SHP77 treated with DMSO at 0.1 percent for 48 hours (cell line): ENCODE data around the gene EXOC4.
"Not testable (repeated sequence)": the region's sequence is repeated elsewhere in the genome, so short reads cannot be mapped to it uniquely, and the experiment has no call there.

Experiments
- DNase-seq: peaks from one replicate; lab custom pipeline; 2025; lab: John Stamatoyannopoulos, UW

EXOC4 gene

DNA sequence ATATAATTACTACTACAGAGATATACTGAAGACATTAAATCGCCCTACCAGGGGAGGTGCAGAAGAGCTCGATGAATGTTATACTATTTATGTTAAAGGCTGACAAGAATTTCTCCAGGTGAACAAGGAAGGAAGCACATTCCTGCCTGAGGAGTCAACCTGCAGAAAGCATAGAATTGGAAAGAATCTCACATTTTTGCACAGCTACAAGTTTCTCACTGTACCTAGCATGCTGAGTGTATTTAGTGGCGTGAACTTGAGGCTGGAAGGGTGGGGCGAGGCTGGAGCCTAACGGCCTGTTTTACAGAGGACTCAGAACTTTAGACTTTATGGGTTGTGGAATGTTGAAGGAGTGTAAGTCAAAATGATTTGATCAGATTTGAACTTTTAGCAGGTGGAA lies 500.6 kb downstream of the EXOC4 start:
- no peak for DNase-seq

DNA sequence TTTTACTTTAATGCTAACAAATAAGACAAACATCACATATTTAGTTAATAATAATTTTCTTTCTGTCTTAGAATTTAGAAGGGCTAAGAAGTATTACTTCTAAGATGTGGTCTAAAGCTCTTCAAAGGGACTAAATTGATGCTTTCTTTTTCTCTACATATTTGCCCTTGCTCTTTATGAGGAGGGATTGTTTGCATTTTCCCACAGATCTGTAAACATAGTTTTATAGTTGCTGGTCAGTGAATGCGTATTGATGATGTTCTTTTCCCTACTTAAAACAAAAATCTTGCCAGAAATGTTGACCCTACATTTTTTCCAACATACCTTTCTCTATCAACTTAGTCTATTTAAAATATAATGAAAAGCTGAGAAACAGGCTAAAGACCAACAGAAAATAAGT lies 501.8 kb downstream of the EXOC4 start:
- no peak for DNase-seq

- no peak for DNase-seq
Observed at GRCh38 chr7:133755901-133756300, 503.0 kb downstream of the EXOC4 start.

DNA sequence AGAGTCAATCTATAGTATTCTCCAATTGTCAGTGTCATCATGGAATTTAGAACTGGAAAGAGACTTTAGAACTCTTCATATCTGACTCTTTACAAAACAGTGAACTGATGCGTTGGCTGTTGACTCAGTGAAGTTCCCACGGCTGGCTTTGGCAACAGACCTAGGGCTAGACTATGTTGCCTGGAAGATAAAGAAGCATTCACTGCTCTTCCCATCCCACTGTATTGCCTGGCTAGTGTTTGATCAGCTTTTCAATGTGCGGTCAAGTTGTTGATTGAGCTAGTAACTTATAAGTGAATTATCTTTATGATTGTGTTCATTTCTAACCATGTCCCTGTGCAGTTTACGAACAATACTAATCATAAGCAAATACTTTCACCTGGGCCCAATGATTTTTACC lies 508.6 kb downstream of the EXOC4 start:
- DNase-seq: no peak

GRCh38 chr7:133763076-133763640 lies 510.3 kb downstream of the EXOC4 start:
- no peak for DNase-seq

- no peak for DNase-seq
Observed at GRCh38 chr7:133769668-133770067, 516.8 kb downstream of the EXOC4 start.

GRCh38 chr7:133770863-133771492 lies 518.1 kb downstream of the EXOC4 start:
- no peak for DNase-seq

DNA sequence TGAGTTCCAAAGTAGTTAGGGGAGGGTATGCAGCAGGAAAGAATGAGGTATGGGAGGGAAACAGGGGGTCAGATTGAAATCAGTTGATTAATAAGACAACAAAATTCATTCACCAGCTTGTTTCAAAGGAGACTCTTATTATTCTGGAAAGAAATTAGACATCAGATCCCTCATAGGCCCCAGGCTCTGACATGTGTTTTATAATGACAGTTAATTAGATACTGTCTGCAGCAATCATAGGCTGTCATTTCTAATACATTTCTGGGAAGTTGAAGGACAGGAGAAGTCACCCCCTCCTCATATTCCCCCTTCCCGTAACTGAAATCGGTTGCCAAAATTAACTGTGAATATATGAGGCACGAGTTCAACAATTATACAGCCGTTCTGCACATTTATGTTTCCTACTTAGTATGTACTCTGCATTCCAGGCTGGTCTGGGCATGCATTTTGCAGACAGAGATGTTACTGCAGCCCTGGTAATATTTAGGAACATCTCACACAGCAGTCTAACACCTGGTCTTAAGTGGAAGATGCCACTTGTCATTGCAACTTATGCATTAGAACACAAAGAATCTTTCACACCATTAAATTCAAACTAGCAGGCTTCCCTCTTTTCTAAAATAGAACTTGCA lies 519.0 kb downstream of the EXOC4 start:
- no peak for DNase-seq

- DNase-seq: no peak
Observed at GRCh38 chr7:133773601-133774000, 520.7 kb downstream of the EXOC4 start.

DNA sequence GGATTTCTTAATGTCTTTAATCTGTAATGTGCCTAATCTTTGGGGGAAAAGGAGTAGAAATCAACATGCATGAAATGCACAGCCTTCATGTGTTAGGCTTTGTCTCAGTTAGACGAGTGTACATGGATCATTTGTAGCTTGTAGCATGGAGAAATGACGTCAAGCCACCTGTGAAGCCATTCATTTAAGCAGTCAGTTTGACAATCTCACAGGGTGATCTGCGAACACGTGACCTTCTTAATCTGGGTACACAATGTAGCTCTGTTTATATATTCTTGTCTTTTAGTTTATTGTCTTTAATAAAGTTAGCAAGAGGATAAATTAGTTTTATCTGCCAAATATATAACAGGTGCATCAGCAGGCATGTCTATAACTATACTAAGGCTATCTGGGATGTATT lies 522.3 kb downstream of the EXOC4 start:
- no peak for DNase-seq

DNA sequence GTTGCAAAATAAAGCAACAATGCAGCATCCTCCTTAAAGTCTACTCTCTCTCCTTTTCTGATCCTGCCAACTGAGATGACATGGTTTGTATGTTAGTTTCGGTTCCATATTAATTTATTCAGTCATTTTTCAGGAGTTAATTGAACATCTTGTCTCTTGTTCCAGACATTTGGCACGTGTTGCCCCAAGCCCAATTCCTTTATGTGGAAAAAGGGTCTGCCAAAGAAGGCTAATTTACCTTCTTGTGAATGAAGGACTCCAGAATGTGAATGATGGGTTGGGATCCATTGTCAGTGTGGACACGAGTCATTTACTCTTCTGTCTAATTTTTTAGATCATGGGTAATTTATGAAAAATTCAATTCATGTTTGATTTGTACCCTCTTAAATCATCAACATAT lies 523.4 kb downstream of the EXOC4 start:
- no peak for DNase-seq

- DNase-seq: no peak
Observed at GRCh38 chr7:133777701-133778100, 524.8 kb downstream of the EXOC4 start.

DNA sequence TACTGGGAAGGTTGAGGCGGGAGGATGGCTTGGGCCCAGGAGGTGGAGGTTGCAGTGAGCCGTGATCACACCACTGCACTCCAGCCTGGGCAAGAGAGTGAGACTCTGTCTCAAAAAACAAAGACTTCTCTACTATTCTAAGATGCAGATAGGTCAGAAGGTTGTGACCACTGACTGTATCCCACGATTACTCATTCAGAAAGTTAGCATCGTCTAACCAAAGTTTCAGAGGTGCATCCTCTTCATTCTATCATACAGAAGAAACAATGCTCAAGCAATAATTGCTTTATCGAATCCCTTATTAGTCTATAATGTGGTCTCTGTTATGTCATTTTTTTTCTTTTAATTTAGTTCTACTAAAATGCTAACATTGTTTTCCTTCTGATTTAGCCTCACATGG lies 525.6 kb downstream of the EXOC4 start:
- no peak for DNase-seq

GRCh38 chr7:133779538-133779937 lies 526.7 kb downstream of the EXOC4 start:
- DNase-seq: not testable (repeated sequence)

GRCh38 chr7:133780912-133781311 lies 528.0 kb downstream of the EXOC4 start:
- DNase-seq: no peak

DNA sequence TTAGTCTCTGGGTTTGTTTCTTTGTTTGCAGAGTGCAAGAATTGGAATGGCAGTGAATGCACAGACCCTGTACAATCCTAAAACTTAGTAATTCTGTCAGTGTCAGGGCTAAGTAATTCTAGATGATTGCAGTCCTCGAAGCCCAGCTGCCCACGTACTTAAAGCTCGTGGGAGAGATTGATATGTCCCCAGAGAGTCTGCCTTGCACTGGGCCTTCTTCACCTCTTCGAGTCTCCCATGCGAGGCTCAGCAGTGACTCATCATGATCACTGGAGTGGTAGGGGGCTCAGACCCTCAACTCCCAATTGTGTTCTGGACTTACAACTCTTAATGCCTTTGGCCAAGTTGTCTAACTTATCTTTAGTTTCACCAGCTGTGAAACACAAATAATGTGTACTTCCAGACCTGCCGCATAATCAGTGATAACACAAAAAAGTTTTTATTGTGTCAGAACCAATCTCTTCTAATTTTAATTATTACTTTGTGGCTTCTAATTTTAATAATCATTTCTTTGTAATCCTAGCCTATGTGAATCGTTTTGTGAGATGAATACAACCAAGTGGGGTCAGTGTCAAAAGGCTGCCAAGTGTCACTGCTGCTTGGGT lies 528.7 kb downstream of the EXOC4 start:
- no peak for DNase-seq

DNA sequence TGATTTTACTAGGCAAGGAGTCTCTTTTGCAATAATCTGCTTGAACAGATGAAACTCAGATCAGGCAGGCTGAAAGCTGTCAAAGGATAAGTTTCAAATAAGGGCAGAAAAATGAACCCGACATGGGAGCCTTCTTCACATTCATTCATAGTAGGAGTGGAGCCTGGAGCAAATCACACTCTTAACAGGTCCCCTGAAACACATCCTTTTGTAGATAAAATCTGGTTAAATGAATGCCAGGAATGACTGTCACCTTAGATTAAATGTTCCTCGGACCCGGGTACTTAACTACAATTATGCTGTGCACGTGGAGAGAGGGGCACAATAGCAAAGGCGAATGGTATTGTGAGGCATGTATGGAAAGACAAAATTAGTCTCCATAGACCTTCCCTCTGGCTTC lies 529.6 kb downstream of the EXOC4 start:
- no peak for DNase-seq

DNA sequence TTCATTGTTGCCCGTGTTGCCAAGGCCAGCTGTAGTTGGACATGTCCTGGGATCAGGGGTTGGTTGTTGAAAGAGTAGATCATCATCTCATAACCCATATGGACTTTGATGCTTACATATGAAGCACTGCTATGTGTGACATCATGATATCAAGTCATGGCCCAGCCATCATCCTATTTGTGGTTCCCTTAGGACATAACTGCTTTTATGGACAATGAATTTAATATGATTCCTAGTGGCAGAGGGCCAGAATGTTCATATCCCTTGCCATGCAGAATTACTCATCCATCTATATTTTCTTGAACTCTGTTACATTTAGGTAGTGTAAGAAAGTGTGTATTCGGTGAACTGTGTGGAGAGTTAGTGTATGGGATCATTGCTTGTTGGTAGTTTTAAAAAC lies 530.4 kb downstream of the EXOC4 start:
- no peak for DNase-seq

- no peak for DNase-seq
Observed at GRCh38 chr7:133784486-133785001, 531.7 kb downstream of the EXOC4 start.

- DNase-seq: no peak
Observed at GRCh38 chr7:133786401-133786937, 533.6 kb downstream of the EXOC4 start.

- no peak for DNase-seq
Observed at GRCh38 chr7:133789974-133790373, 537.1 kb downstream of the EXOC4 start.

GRCh38 chr7:133790911-133791310 lies 538.0 kb downstream of the EXOC4 start:
- DNase-seq: no peak

DNA sequence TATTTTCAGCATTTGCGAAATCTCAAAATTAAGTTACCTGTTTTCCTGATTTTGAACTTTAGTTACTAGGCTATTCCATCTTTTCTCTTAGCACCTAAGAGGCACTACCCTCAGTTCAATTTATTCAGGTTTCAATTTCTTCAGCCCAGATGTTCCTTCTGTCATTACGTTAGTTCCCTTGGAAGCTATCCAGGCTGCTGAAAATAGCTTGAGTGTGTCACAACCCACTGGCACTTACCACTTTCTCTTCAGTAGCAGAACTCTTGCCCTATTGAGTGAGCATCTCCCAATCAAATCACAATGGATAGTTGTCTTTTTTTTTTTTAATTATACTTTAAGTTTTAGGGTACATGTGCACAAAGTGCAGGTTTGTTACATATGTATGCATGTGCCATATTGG lies 541.6 kb downstream of the EXOC4 start:
- no peak for DNase-seq
